Measurements from ENCODE around the gene PRR35.

PRR35 gene

DNA sequence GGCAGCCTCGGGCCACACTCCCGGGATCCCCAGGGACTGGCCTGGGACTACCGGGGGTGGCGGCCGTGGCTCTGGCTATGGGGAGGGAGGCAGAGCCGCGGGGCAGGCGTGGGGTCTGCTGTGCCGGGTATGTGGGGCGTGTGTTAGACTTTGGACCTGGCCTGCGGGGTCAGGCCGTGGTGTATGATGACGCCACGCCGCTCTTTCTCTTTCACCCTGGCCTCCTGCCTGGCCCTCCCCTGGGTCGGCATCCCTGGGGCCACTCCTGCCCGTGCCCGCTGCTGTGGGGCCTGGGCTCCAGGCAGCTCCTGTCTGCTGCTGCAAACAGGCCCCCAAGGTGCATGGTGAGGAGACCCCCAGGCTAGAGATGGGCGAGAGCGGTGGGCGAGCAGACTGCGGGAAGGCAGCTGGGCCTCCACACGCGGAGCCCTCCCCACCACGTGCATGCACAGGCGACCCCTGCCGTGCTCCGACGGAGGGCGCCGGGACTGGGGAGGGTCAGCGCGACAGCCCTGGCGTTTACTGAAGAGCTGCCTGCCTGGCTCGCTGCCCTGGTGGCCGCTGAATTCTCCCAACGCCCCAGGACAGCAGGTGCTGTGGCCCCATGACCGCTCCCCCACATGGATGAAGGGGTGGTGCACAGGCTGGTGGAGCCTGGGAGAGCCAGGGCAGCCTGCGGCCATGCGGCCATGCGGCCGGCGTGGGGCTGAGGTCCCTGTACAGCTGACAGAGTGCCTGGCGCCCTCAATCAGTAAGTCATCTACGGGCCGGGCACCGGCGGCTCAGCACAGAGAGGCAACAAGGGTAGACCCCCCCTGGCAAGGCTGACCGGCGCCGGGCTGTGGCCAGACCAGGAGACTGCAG lies 16.7 kb upstream of the PRR35 start:
- TF ChIP-seq CTCF (conservative IDR thresholded peaks at IDR 0.05; ENCODE audit: low read length) = no peak
- DNase-seq (ENCODE audit: low read depth) = no peak
- H3K4me3 ChIP-seq (ENCODE audit: low read length) = no peak overlapping the region

DNA sequence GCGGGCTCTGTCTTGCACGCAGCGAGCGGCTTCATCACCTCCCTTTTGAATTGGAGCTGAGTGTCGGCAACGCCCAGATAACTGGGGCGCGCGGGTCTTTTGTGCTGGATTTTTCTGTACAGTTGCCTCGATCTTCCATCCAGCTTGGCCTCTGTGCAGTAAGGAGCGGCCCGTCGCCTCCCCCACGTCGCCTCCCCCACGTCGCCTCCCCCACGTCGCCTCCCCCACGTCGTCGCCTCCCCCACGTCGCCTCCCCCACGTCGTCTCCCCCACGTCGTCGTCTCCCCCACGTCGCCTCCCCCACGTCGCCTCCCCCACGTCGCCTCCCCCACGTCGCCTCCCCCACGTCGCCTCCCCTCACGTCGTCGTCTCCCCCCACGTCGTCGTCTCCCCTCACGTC lies 15.7 kb upstream of the PRR35 start:
- no peak for TF ChIP-seq CTCF (conservative IDR thresholded peaks at IDR 0.05; ENCODE audit: low read length)
- no peak for DNase-seq (ENCODE audit: low read depth)
- no peak overlapping the region for H3K4me3 ChIP-seq (ENCODE audit: low read length)

DNA sequence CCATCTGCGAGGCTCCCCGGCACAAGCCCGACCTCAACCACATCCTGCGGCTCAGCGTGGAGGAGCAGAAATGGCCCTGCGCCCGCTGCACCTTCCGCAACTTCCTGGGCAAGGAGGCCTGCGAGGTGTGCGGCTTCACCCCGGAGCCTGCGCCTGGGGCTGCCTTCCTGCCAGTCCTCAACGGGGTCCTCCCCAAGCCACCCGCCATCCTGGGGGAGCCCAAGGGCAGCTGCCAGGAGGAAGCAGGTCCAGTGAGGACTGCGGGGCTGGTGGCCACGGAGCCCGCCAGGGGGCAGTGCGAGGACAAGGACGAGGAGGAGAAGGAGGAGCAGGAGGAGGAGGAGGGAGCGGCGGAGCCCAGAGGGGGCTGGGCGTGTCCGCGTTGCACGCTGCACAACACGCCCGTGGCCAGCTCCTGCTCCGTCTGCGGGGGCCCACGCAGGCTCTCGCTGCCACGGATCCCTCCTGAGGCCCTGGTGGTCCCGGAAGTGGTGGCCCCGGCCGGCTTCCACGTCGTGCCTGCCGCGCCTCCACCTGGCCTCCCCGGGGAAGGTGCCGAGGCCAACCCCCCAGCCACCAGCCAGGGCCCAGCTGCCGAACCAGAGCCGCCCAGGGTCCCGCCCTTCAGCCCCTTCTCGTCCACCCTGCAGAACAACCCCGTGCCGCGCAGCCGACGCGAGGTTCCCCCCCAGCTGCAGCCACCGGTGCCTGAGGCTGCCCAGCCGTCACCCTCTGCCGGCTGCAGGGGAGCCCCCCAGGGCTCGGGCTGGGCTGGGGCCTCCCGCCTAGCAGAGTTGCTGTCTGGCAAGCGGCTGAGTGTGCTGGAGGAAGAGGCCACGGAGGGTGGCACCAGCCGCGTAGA lies 13.1 kb upstream of the PRR35 start:
- peak; percentile 58 for DNase-seq (ENCODE audit: low read depth)
- peak; percentile 57 for TF ChIP-seq CTCF (conservative IDR thresholded peaks at IDR 0.05; ENCODE audit: low read length)
- no peak overlapping the region for H3K4me3 ChIP-seq (ENCODE audit: low read length)

DNA sequence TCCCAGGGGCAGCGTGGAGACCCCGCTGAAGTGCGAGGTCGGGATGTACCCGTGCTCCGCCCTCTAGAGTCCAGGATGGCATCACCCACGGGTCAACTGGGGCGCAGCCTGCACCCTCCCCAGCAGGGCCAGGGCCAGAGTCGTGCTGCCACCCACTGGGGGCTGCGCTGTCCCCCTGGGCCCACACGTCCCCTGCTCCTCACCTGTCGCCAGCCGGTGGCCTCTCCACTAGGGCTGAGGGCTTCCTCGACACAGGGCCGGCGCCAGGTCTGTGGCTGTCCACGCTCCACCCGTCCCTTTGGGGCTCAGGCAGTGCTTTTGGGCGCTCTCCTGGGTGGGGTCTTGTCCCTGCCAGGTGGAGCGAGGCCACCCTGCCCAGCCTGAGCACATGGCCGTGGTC lies 11.6 kb upstream of the PRR35 start:
- TF ChIP-seq CTCF (conservative IDR thresholded peaks at IDR 0.05; ENCODE audit: low read length) = no peak
- no peak for DNase-seq (ENCODE audit: low read depth)
- H3K4me3 ChIP-seq (ENCODE audit: low read length) = no peak overlapping the region

GRCh38 chr16:549544-550263 lies 10.5 kb upstream of the PRR35 start:
- no peak overlapping the region for H3K4me3 ChIP-seq (ENCODE audit: low read length)
- no peak for TF ChIP-seq CTCF (conservative IDR thresholded peaks at IDR 0.05; ENCODE audit: low read length)
- DNase-seq (ENCODE audit: low read depth) = no peak

GRCh38 chr16:551210-551609 lies 9.0 kb upstream of the PRR35 start:
- TF ChIP-seq CTCF (conservative IDR thresholded peaks at IDR 0.05; ENCODE audit: low read length) = no peak
- DNase-seq (ENCODE audit: low read depth) = no peak
- no peak overlapping the region for H3K4me3 ChIP-seq (ENCODE audit: low read length)
